ENCODE measurements around the gene THAP4. TPM values are rescaled to one million over a fixed set of nuclear protein-coding genes. Genes with fewer than 3 reads are reported as not detected.

The THAP4 gene
- total and polyA plus RNA-seq, 2 of the 4 experiments (the other 2 are of a cell fraction), result 33.9 to 55.1 TPM

GRCh38 chr2:241611062-241611461 is 25.9 kb downstream of the THAP4 start:
- Histone ChIP-seq H4K8ac (ENCODE audit: low read depth in 2 of 2, low read length in 2 of 2) (no peak overlapping the region), H3K4me2 (ENCODE audit: low read depth, low read length) (no peak overlapping the region), H3K18ac (ENCODE audit: low read depth, low read length) (no peak overlapping the region), H3K9ac (ENCODE audit: low read depth, low read length) (no peak overlapping the region), H2BK15ac (ENCODE audit: low read depth, low read length) (no peak overlapping the region), H2BK20ac (ENCODE audit: low read depth, low read length) (no peak overlapping the region), H4K20me1 (ENCODE audit: insufficient read depth, low read length) (peaks cover 17% of the 10 kb centered on the region), H3K79me1 (ENCODE audit: low read depth in 1 of 2, low read length in 2 of 2) (peaks cover 37 to 74% of the 10 kb centered on the region in 2 experiments), H4K91ac (ENCODE audit: insufficient read depth, low read depth, low read length) (no peak overlapping the region), H3K27me3 (ENCODE audit: control insufficient read depth, insufficient read depth, low read length) (no peaks in the 10 kb centered on the region), H3K27ac (ENCODE audit: insufficient read depth, low read length) (no peak overlapping the region), H3K56ac (ENCODE audit: extremely low read depth, insufficient read depth, low read length) (no peak overlapping the region), H3K4me1 (ENCODE audit: control insufficient read depth, insufficient read depth, low read length) (peaks cover 13% of the 10 kb centered on the region), H2BK120ac (ENCODE audit: low read depth, low read length) (no peak overlapping the region), H3K23ac (ENCODE audit: low read depth, low read length) (no peak overlapping the region), H3K4me3 (ENCODE audit: insufficient read depth, low read depth, low read length) (no peak overlapping the region), H2AFZ (replicated peaks; ENCODE audit: low read length, poor library complexity) (no peak overlapping the region), H3K9me1 (ENCODE audit: insufficient read depth, low read length) (peaks cover 13% of the 10 kb centered on the region), H2BK5ac (ENCODE audit: low read depth, low read length, poor library complexity, severe bottlenecking) (no peak overlapping the region), H2AK5ac (ENCODE audit: low read depth, low read length) (no peak overlapping the region), H4K5ac (ENCODE audit: low read depth, low read length) (no peak overlapping the region), H3K36me3 (ENCODE audit: control insufficient read depth, insufficient read depth, low read length) (peaks cover 9% of the 10 kb centered on the region), H3K14ac (replicated peaks; ENCODE audit: low read depth, low read length) (no peak overlapping the region), H3K4ac (ENCODE audit: low read depth, low read length) (no peak overlapping the region), H3K9me3 (ENCODE audit: control insufficient read depth, insufficient read depth, low read length) (no peaks in the 10 kb centered on the region), H2AK9ac (replicated peaks; ENCODE audit: low read depth, low read length, poor library complexity) (peak overlapping the region; percentile 26)
- DNase-seq (no peak), ATAC-seq (ENCODE audit: low read depth) (no peak)
- in situ Hi-C loops (cut with MboI; ENCODE audit: low sequenced_read_pairs) (no loop called here), dilution Hi-C loops (cut with HindIII; ENCODE audit: low sequenced_read_pairs, unreplicated experiment) (no loop called here), intact Hi-C loops (cut with micrococcal nuclease) (no loop called here)
- no TSS peak for BruUV-seq (replicated peaks)
- TF ChIP-seq POLR2A (IDR thresholded peaks at IDR 0.05; ENCODE audit: low read depth, low read length) (no peak), RCOR1 (IDR thresholded peaks at IDR 0.05; ENCODE audit: insufficient replicate concordance, low read length) (no peak), RAD21 (IDR thresholded peaks at IDR 0.05; ENCODE audit: low read length) (no peak), BHLHE40 (IDR thresholded peaks at IDR 0.05; ENCODE audit: low read depth, low read length) (no peak), MAZ (IDR thresholded peaks at IDR 0.05; ENCODE audit: borderline replicate concordance, low read depth, low read length) (no peak), MXI1 (IDR thresholded peaks at IDR 0.05; ENCODE audit: borderline replicate concordance, low read depth, low read length) (no peak), SMC3 (IDR thresholded peaks at IDR 0.05; ENCODE audit: low read depth, low read length) (no peak), CTCF (conservative IDR thresholded peaks at IDR 0.05; ENCODE audit: low read depth, low read length) (no peak), CHD1 (IDR thresholded peaks at IDR 0.05; ENCODE audit: low read depth, low read length) (no peak), FOS (IDR thresholded peaks at IDR 0.05; ENCODE audit: low read depth, low read length) (no peak), RFX5 (IDR thresholded peaks at IDR 0.05; ENCODE audit: low read depth, low read length) (no peak), ELK1 (IDR thresholded peaks at IDR 0.05; ENCODE audit: borderline replicate concordance, low read depth, low read length) (no peak), USF2 (IDR thresholded peaks at IDR 0.05; ENCODE audit: low read depth, low read length) (no peak), MAFK (IDR thresholded peaks at IDR 0.05; ENCODE audit: low read depth, low read length) (no peak), NFE2L2 (IDR thresholded peaks at IDR 0.05; ENCODE audit: low read depth, low read length) (no peak), CEBPB (IDR thresholded peaks at IDR 0.05; ENCODE audit: low read depth, low read length) (no peak)
- CTCF ChIA-PET, result interaction anchor here (1.2 to 1.9 kb wide), 2 partner anchors 13 to 61 kb away, joined by 3 to 4 read pairs; no protein-coding TSS in a partner anchor
- no CpG with 5 or more reads among the region's 13 CpGs for WGBS, 2 experiments (ENCODE audit: extremely low coverage in 2 of 2, insufficient read length in 1 of 2)
- POLR2A ChIA-PET (ENCODE audit: unreplicated experiment), result no interaction called here
